H4 (cell line): ENCODE measurements around the gene GABRB2. TPM values are rescaled to one million over a fixed set of nuclear protein-coding genes. Genes with fewer than 3 reads are reported as not detected.
"Not testable (repeated sequence)": the region's sequence is repeated elsewhere in the genome, so short reads cannot be mapped to it uniquely, and the experiment has no call there.

Experiments
- DNase-seq: peaks from one replicate; pipeline ENCODE4 v3.0.0-alpha.2; 2015; ENCODE audit warnings: low spot score
- total RNA-seq: library from RNA; depleted of rRNA; stranded (reverse); fragments of >200 nt; shearing (Covaris generic); gene quantifications from 2 replicates; pipeline ENCODE4 v1.2.3, GENCODE V29; 2014

Gene GABRB2
- total RNA-seq, 1 experiment from 2014 or later = 0.81 TPM

GRCh38 chr5:161299053-161299452 is 247.5 kb downstream of the GABRB2 start:
- no peak for DNase-seq

- DNase-seq = not testable (repeated sequence)
Observed at GRCh38 chr5:161297388-161297787, 249.1 kb downstream of the GABRB2 start.

DNA sequence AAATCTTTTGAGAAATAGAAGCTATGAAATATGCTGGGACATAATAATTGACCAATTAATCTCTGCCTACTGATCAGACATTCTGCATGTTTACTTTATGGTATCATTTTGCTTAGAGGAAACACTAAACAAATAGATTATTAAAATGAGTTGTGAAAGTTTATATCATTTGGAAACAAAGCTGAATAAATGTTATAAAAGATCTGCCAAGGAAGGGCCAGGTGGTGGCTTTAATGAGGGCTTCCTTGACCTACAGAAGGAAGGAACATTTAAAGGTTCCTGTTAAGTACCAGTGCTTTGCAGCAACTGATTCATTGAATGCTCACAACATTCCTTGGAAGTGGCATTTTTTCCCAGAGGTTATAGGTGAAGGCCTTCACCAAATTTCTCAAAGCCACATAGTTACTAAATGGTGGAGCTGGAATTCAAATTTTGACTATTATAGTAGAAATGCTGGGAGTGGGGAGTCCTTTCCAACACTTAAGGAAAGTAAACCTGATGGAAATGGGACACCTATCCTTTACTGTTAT is 250.7 kb downstream of the GABRB2 start:
- no peak for DNase-seq

DNA sequence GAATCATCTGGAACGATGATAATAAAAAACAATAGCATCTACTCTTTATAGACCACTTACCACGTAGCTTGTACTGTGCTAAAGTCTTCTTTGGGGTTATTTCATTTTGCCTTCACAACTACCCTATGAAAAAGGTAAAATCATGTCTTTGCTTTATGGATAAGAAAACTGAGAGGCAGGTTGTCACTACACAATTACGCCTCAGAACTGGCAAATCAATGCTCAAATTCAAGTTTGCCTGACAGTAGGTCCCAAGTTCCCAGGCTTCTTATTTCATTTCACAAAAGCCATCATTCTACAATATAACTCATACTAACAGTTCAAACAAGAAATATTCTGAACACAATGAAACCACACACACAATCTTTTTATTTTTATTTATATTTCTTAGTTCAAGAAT is 258.5 kb downstream of the GABRB2 start:
- no peak for DNase-seq

DNA sequence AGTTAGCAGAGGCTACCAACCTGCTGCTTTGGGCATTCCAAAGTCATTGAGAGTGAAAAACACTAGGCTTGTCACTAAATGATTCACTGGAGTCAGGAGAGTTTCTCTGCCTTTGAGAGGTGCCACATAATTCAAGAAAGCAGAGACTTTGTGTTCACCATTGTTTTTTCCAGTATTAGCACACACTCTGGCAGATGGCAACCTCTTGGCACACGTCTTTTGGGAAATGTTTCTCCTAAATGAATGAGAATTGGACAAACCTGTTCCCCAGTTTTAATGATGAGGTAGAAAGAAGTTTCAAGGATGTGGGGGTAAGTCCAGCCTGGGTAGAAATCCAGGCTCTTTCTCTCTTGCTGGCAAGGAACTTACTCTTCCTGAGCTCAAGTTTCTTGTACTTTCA is 259.1 kb downstream of the GABRB2 start:
- DNase-seq = no peak

DNA sequence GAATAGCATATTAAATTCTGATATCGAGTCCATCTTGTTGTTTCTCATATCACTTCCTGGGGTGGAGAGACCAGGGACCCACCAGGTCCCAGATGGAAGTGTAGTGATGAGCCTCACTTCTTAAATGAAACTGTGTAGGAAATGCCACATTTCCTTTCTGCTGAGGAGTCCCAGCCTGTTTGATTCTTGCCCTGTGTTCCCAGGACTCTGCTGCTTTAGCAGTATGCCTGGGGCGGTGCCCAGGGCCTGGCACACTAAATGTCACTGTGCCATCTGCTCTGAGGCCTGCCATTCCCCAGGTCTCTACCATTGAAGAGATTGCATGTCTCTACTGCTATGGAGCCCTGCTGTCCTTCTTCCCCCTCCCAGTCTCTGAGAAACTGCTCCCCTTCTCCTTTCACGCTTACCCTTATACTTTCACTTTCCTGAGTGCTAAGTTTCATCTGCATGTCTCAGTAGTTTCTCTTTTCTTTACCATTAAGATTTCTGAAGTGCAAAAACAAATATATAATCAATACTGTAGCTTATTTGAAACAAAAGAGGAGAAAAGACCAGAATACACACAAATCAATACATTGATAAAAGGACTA is 260.4 kb downstream of the GABRB2 start:
- DNase-seq = no peak

- DNase-seq = no peak
Observed at GRCh38 chr5:161284445-161284844, 262.1 kb downstream of the GABRB2 start.

DNA sequence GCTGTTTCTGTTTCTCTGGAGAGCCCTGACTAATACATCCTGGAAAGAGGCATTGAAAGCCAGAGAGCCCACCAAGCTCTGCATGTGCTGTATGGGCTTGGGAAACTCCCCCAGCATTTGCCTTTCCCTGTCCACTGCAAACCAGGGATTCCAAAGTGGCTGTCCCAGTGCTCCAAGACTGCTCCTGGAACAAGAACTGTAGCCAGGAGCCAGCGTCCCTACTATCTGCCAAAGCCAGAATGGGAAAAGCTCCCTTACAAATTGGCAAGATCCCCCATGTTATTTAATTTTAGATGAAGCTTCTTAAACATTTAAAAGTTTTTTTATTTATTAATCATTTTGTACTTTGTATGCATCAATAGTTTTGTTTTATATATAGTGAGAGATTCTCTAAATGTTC is 263.2 kb downstream of the GABRB2 start:
- no peak for DNase-seq

DNA sequence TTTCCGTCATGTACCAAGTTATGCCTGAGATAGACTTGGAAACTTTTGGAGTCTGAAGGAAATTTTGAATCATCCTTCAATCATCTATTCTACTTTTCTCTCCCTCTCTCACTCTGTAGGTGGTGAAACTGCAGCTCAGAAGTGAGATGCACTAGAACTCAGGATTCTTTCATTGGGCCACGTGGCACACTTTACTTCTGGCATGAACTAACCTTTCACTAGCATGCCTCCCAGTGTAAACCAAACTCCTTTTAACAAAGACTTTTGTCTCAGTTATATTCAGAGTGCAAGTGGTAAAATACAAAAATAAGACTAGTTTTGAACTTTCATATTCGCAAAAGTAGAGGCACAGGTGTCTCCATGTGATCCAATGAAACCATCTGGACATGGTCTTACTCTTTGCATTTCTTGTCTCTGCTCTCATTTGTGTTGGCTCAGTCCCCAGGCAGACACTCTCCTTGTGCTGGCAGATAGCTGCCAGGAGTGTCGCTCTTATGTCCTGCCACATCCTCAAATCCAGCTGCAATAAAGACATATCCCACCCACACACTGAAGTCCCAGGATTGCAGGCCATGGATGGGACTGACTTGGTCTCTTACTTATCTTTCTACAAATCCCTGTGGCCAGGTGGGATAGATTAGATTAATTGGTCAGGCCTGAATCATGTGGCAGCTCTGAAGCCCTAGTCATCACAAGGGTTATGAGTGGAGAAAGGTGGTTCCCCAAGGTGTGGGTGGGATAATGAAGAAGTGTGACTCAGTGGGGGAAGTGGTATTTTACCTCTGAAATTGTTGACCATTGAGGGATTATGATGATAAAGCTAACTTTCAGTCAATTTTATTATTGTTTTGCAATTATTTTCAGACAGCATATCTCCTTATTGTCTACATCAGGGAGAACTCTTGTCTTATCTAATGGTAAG is 267.5 kb downstream of the GABRB2 start:
- DNase-seq = no peak

DNA sequence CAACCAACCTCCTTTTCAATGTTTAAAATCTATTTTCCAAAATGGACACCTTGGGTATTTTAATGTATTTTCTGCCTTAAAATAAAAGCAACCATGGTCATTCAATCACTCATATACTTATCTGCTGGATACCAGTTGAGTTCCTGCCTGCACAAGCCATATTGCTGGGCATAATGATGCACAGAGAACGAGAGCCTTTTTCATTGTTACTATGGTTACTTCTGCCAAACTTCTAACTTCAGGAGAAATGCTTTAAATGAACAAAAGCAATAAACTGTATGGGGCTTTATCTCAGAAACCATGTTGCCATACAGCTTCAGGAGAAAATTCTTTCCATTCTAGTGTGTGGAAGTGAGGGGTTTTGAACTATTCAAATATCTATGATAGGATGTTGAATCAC is 269.5 kb downstream of the GABRB2 start:
- DNase-seq = no peak

DNA sequence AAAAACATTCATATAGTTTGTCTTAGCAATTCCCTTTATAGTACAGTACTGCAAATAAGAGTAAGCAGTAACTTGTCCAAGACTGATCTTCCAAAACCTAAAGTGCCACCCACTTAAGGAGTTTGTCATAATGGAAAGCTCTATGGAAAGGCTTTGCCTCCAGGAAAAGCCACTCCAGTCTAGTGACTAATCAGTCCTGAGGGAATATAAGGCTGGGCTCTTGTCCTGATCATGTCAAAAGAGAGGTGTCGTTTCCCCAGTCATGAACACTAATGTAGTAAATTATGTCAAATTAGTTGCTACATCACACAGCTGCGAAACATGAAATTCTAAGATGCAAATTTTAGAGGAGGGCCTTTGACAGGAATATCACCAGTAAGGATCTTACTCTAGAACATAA is 271.6 kb downstream of the GABRB2 start:
- no peak for DNase-seq

DNA sequence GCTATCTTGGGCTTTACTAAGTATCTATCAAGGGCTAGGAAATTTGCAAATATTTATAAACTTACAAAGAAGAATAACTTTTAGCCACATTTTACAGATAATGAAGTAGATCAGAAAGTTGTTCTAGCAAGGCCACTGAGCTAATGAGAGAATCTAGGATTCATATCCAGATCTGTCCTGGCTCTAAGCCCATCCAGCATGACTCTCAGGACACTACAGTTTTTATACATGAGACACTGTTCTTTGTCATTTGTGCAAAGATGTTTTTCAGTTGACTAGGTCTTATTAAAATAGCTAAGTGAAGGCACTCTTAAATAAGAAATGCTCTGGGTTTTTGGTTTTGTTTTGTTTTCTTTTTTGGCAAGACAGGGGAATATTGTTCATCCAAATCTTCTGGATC is 273.1 kb downstream of the GABRB2 start:
- no peak for DNase-seq

- no peak for DNase-seq
Observed at GRCh38 chr5:161271816-161272215, 274.7 kb downstream of the GABRB2 start.

- no peak for DNase-seq
Observed at GRCh38 chr5:161269125-161269524, 277.4 kb downstream of the GABRB2 start.

DNA sequence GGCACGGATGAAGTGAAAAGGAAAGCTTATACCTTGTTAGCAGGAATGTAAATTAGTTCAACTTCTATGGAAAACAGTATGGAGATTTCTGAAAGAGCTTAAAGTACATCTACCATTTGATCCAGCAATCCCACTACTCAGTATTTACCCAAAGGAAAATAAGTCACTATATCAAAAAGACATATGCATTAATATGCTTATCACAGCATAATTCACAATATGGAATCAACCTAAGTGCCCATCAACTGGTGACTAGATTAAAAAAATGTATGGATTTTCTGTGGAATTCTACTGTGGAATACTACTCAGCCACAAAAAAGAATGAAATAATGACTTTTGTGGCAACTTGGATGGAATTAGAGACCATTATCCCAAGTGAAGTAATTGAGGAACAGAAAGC is 279.6 kb downstream of the GABRB2 start:
- no peak for DNase-seq

GRCh38 chr5:161265006-161265405 is 281.5 kb downstream of the GABRB2 start:
- no peak for DNase-seq

- DNase-seq = no peak
Observed at GRCh38 chr5:161263191-161263590, 283.3 kb downstream of the GABRB2 start.

DNA sequence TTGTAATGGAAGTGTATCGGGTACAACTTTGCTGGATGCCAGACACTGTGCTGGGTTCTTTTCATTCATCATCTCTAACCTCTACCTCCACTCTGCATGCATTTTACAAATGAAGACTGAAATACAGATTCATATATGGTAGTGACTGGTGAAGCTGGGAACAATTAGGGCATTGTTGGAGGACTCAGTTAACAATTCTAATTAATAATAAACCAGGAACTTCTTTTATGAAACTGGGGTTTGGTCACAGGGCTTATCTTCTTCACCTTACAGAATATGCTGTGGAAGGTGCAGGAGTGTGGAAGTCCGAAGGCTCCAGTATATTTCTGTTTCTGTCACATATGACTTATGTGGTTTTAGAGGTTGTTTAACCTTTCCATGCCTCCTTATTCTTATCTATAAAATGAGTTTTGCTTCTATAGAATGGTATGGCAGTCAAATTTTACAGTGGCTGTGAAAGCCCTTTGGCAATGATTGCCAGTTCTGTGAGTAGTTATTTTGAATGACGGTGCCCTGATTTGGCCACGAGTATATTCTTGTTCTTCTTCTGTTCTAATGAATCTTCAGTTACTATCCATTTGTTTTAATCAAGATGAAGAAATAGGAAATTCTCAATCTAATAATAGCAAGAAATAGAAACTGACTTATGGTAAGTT is 284.7 kb downstream of the GABRB2 start:
- DNase-seq = no peak

- DNase-seq = no peak
Observed at GRCh38 chr5:161258438-161258837, 288.1 kb downstream of the GABRB2 start.

DNA sequence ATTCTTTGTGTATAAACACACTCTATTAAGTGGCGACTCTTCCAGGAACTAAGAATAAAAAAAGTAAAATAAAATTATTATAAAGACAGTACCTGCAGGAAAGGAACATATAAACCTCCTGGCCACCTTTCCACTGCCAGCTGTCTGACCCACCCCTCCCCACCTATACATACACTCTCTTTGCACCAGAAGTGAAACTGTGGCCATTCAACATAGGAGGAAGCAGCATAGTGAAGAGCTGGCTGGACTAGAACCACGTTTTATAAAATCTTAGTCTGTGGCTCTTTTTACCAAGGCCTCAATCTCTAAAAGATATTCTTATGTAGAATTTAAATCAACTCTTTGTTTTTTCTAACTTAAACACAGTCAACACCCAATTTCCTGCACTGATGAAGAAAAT is 289.6 kb downstream of the GABRB2 start:
- DNase-seq = no peak

DNA sequence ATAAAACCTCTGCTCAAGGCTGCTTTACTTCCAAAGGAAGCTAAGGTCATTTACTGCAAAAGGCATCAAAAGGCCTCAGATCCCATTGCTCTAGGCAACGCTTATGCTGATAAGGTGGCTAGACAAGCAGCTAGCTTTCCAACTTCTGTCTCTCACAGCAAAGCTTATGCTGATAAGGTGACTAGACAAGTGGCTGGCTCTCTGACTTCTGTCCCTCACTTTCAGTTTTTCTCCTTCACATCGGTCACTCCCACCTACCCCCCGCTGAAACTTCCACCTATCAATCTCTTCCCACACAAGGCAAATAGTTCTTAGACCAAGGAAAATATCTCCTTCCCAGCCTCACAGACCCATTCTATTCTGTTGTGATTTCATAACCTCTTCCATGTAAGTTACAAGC is 293.6 kb downstream of the GABRB2 start:
- not testable (repeated sequence) for DNase-seq

- no peak for DNase-seq
Observed at GRCh38 chr5:161246749-161247148, 299.8 kb downstream of the GABRB2 start.

DNA sequence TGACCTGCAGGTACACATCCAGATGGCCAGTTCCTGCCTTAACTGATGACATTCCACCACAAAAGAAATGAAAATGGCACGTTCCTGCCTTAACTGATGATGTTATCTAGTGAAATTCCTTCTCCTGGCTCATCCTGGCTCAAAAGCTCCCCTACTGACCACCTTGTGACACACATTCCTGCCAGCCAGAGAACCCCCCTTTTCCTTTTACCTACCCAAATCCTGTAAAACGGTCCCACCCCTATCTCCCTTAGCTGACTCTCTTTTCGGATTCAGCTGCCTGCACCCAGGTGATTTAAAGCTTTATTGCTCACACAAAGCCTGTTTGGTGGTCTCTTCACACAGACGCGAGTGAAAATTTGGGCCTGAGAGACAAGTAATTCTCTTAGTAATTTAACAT is 300.7 kb downstream of the GABRB2 start:
- DNase-seq = not testable (repeated sequence)
